Measurements from ENCODE around the gene SUMO2.
"Not testable (repeated sequence)": the region's sequence is repeated elsewhere in the genome, so short reads cannot be mapped to it uniquely, and the experiment has no call there.

Gene SUMO2

DNA sequence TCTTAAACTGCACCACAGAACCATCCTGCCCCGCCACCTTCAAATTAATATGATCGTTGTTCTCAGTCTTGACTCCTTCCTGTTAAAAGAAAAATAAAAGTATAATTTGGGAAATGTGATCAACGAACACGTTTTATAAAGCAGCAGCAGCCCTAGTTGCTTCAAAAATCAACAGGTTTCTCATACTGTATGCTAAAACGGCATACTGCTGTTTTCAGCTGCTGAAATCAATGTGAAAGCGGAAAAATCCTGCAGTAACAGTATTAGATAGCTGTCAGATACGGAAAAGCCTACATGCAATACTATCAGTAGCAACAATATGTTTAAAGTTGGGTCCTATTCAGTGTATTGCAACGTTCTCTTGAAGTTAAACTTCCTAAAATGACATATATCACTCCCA lies 1.6 kb downstream of the SUMO2 start:
- no peak for DNase-seq

GRCh38 chr17:75178453-75178852 lies 4.3 kb downstream of the SUMO2 start:
- no peak for DNase-seq

DNA sequence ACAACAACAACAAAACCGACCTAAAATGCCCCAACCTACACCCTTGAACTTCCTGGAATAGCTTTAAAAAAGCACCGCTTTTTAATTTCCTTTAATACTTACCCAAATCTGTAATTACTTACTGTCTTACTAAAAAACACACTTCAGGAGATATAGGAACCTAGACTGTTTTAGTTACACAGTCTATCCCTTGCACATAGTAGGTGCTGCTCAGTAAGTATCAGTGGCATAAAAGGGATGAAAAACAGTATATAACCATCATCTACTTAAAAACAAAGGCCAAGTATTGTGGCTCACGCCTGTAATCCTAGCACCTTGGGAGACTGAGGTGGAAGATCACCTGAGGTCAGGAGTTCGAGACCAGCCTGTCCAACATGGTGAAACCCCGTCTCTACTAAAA lies 6.1 kb downstream of the SUMO2 start:
- no peak for DNase-seq

DNA sequence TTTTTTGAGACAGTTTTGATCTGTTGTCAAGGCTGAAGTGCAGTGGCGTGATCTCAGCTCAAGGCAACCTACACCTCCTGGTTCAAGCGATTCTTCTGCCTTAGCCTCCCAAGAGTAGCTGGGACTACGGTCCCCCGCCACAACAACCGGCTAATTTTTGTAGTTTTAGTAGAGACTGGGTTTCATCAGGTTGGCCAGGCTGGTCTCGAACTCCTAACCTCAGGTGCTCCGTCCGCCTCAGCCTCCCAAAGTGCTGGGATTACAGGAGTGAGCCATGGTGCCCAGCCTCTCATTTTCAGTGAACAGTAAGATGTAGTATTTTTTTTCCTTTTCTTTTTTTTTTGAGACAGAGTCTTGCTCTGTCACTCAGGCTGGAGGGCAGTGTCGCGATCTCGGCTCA lies 7.8 kb downstream of the SUMO2 start:
- DNase-seq, result no peak

DNA sequence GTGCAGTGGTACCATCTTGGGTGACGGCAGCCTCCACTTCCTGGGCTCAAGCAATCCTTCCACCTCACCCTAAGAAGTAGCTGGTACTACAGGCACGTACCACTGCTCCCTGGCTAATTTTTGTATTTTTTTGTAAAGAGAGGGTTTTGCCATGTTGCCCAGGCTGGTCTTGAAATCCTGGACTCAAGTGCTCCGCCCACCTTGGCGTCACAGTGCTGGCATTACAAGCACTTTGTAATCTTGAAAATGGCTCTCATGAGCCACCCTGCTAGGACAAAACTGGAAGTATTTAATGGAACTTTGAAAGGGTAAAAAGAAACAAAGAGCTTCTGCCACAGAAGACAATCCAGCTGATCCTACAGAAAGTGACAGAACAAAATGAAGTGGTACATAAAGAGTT lies 9.2 kb downstream of the SUMO2 start:
- no peak for DNase-seq

DNA sequence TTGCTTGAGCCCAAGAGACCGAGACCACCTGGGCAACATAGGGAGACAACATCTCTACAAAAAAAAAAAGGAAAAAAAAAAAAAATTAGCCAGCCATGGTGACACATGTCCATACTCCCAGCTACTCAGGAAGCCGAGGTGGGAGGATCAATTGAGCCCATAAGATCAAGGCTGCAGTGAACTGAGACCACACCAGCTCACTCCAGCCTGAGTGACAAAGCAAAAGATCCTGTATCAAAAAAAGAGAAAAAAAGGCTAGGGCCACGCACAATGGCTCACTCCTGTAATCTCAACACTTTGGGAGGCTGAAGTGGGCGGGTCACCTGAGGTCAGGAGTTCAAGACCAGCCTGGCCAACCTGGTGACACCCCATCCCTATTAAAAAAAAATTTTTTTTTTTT lies 13.8 kb downstream of the SUMO2 start:
- DNase-seq, result no peak

- not testable (repeated sequence) for DNase-seq
Measured at GRCh38 chr17:75164606-75165005, 18.2 kb downstream of the SUMO2 start.

GRCh38 chr17:75163074-75163473 lies 19.7 kb downstream of the SUMO2 start:
- DNase-seq, result no peak

- no peak for DNase-seq
Measured at GRCh38 chr17:75160211-75160610, 22.5 kb downstream of the SUMO2 start.

GRCh38 chr17:75159196-75160031 lies 23.3 kb downstream of the SUMO2 start:
- no peak for DNase-seq

DNA sequence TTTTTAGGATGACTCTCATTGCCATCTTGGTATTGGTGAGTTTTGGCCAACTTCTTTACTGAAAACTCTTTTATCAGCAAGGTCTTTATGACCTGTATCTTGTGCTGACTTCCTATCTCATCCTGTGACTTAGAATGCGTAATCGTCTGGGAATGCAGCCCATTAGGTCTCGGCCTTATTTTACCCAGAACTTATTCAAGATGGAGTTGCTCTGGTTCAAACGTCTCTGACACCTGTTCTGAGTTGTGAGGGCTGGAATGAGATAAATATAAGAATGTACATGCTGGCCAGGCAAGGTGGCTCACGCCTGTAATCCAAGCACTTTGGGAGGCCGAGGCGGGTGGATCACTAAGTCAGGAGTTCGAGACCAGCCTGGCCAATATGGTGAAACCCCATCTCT lies 24.3 kb downstream of the SUMO2 start:
- not testable (repeated sequence) for DNase-seq

GRCh38 chr17:75155191-75155601 lies 27.6 kb downstream of the SUMO2 start:
- no peak for DNase-seq

GRCh38 chr17:75154195-75155106 lies 28.3 kb downstream of the SUMO2 start, which contains the start of gene JPT1:
Gene JPT1 (minus strand): TSS chr17:75154512. CDS start chr17:75154397, 115 bp downstream.
- peak; percentile 88 for DNase-seq

DNA sequence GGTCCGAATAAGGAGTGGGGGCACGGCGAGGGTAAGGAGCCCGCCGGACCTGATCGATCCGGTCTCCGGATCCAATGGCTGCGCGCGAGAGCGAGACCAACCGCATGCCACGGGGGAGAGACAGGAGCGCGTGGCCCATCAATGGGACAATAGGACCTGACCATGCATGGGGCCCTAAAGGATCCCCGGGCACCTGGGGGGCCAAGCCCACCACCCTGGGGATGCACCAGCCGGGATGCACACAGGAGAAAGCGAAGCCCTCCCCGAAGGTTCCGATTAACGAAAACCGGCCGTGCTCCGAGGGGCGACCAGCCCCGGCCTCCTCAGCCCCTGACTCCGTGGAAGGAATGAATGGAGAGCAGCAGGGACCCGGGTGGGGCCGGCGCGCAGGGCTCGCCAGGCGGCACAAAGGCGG lies 29.0 kb downstream of the SUMO2 start:
- no peak for DNase-seq

DNA sequence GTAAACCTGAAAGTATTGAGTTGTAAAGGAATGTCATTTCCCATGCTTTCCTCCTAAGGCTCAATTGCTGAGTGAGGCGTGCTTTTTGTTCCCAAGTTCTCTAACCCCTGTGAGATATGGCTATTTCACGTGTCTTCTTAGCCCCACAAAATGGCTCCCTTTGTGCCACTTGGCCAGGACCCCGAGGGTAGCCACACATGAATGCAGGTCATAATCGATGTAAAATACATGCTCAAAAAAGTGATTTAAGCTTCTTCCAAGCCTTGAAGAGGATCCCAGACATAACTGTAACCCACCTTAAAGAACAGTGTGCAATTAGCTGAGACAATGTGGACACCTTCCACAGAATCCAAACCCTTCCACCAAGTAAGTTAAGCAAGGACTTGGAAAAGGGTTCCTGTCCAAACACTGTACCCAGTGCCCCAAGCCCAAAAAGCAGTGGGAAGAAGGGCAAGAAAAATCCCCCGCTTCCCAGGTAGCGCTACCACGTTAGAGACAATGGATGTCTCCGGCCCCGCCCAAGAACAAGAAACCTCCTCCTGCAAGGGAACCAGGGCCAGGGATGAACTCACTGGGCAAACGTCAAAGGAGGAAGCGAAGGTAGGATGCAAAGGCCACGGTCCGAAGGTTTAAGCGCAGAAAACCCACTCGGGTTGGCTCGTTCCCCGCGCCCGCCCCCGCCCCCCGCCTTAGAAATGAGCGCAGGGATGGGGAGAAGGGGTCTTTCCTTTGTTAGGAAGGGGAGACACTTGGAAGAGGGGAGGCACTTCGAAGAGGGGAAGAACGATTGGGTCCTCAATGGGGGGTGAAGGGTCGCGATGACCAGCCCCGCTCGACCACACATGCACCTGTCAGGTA lies 29.6 kb downstream of the SUMO2 start:
- DNase-seq, result no peak

DNA sequence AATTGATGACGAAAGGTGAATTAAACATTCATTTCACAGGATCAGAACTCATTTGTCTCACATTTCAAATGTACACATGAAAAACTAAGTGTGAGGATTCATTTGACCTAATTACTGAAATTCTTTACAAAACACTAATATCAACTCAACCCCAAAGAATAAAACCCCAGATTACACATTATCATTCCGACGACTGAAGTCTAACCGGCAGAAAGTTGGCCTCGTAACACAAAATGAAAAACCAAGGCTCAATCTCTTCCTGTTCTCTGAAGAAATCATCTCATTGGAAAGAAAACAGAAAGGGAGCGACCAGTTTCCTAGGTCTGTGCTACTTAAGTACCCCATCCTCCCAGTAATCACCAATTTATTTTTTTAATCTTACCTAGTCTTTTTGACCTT lies 30.2 kb downstream of the SUMO2 start:
- no peak for DNase-seq

GRCh38 chr17:75151930-75152329 lies 30.8 kb downstream of the SUMO2 start:
- no peak for DNase-seq

DNA sequence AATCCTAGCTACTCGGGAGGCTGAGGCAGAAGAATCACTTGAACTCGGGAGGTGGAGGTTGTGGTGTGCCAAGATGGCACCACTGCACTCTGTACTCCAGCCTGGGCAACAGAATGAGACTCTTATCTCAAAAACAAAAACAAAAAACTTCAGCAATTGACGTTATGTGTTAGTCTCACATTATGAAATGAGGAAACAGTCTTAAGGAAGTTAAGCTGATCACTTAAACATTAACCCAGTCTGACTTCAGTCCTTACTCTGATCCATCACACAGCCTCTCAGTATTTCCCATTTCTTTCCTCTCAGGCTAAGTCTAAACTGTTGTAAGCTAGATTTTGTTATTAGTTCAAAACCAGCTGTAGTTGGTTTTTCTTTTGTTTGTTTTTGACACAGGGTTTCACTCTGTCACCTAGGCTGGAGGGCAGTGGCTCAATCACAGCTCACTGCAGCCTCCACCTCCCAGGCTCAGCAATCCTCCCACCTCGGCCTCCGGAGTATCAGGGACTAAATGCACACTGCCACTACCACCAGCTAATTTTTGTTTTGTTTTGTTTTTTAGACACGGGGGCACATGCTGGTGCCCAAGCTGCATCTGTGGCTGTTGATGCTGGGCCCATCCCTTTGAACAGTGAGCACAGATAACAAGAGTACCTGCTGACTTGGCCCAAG lies 34.7 kb downstream of the SUMO2 start:
- no peak for DNase-seq

DNA sequence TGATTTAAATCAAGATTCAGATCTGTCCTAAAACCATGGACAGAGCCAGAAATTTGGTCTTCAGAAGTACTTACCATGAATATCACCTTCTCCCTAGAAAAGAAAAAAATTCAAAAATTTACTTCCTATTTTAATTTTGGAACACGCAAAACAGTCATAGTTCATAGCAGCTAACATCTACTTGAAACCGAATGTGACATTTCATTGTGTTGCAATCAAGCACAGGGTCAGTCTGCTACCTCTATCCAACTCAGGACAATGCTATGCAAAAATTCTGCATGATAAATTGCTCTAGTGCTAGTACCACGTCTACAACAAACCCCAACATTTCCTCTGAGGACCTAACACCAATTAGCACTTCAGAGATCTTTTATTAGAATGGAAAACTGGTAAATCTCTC lies 36.2 kb downstream of the SUMO2 start:
- no peak for DNase-seq

GRCh38 chr17:75144816-75145512 lies 37.8 kb downstream of the SUMO2 start:
- no peak for DNase-seq

GRCh38 chr17:75142236-75142971 lies 40.4 kb downstream of the SUMO2 start:
- DNase-seq, result no peak

Data from NCI-H187 treated with DMSO at 0.1 percent for 48 hours (cell line).